H1 (cell line): ENCODE measurements around the gene ELFN2. TPM values are rescaled to one million over a fixed set of nuclear protein-coding genes. Genes with fewer than 3 reads are reported as not detected.

Experiments
- CTCF ChIA-PET: fragments of 300-600 bp; sonication (Branson Sonifier 250); formaldehyde crosslinking; loops from one replicate; lab custom pipeline; 2021; ENCODE audit not compliant: partially characterized antibody; lab: Charles Lee
- POLR2A ChIA-PET: fragments of 300-600 bp; sonication (Branson Sonifier 250); formaldehyde crosslinking; loops from one replicate; lab custom pipeline; 2021; ENCODE audit warnings: inconsistent platforms; ENCODE audit not compliant: partially characterized antibody; lab: Charles Lee
- DNase-seq, 2 experiments: peaks; one replicate each; pipeline versions ENCODE4 v3.0.0 to v3.0.0-alpha.2; 2010 to 2022; ENCODE audit warnings: low spot score in 2 of 2, low read depth in 1 of 2, mixed read lengths in 1 of 2
- FAIRE-seq: peaks from 2 replicates; lab custom pipeline; 2011; peaks lifted over from hg19 to GRCh38; lab: Jason Lieb, UNC
- H2AFZ ChIP-seq: 2 replicates; pipeline ENCODE4 v1.8.1; 2012; ENCODE audit warnings: low read length, inconsistent platforms
- H2AK5ac ChIP-seq: 2 replicates; pipeline ENCODE4 v1.6.1; 2013; ENCODE audit warnings: low read depth, low read length
- H2BK120ac ChIP-seq: replicated peaks from 2 replicates; pipeline ENCODE3; 2013; ENCODE audit warnings: low read depth, low read length, inconsistent platforms
- H2BK12ac ChIP-seq: 2 replicates; pipeline ENCODE4 v1.6.1; 2013; ENCODE audit warnings: low read depth, low read length
- H2BK15ac ChIP-seq: 2 replicates; pipeline ENCODE4 v1.6.1; 2013; ENCODE audit warnings: low read length
- H2BK20ac ChIP-seq: 2 replicates; pipeline ENCODE4 v1.6.1; 2013; ENCODE audit warnings: low read length
- H2BK5ac ChIP-seq: 2 replicates; pipeline ENCODE4 v1.6.1; 2013; ENCODE audit warnings: low read depth, low read length
- H3K14ac ChIP-seq: 2 replicates; pipeline ENCODE4 v1.6.1; 2013; ENCODE audit warnings: inconsistent platforms; ENCODE audit not compliant: insufficient read length
- H3K18ac ChIP-seq: 2 replicates; pipeline ENCODE4 v1.6.1; 2013; ENCODE audit warnings: low read length; ENCODE audit errors: extremely low read depth
- H3K23ac ChIP-seq: 2 replicates; pipeline ENCODE4 v1.6.1; 2013; ENCODE audit warnings: inconsistent platforms; ENCODE audit not compliant: insufficient read length
- H3K23me2 ChIP-seq: 2 replicates; pipeline ENCODE4 v1.6.1; 2013; ENCODE audit warnings: low read depth, low read length
- H3K27ac ChIP-seq: 2 replicates; pipeline ENCODE4 v1.6.1; 2011; ENCODE audit warnings: low read depth, low read length, inconsistent platforms
- H3K27me3 ChIP-seq, 4 experiments: replicated peaks in 1 of 4; 1 replicate in 1 of 4; 2 replicates in 3 of 4; pipeline versions ENCODE4 v1.6.1 to v1.8.1; 2011 to 2013; ENCODE audit warnings: low read length in 3 of 4, mild to moderate bottlenecking in 3 of 4, inconsistent platforms in 2 of 4, mixed read lengths in 2 of 4, moderate library complexity in 1 of 4; ENCODE audit not compliant: control insufficient read depth in 3 of 4, insufficient read depth in 3 of 4; ENCODE audit errors: extremely low read depth in 1 of 4
- H3K36me3 ChIP-seq, 4 experiments: 2 replicates each; pipeline versions ENCODE4 v1.6.1 to v1.8.1; 2011 to 2013; ENCODE audit warnings: mild to moderate bottlenecking in 4 of 4, low read length in 3 of 4, moderate library complexity in 2 of 4, control low read depth in 1 of 4, inconsistent platforms in 1 of 4; ENCODE audit not compliant: insufficient read depth in 4 of 4, control insufficient read depth in 2 of 4
- H3K4ac ChIP-seq: replicated peaks from 2 replicates; pipeline ENCODE3; 2013; ENCODE audit warnings: low read length, low read depth, mixed read lengths, inconsistent platforms; ENCODE audit not compliant: insufficient read length
- H3K4me1 ChIP-seq, 4 experiments: replicated peaks in 1 of 4; 1 replicate in 1 of 4; 2 replicates in 3 of 4; pipeline versions ENCODE4 v1.6.1 to v1.8.1; 2011 to 2013; ENCODE audit warnings: low read length in 3 of 4, inconsistent platforms in 2 of 4, mixed read lengths in 1 of 4; ENCODE audit not compliant: insufficient read depth in 4 of 4, control insufficient read depth in 3 of 4
- H3K4me2 ChIP-seq, 2 experiments: 2 replicates each; pipeline versions ENCODE4 v1.6.1 to v1.8.1; 2011 to 2013; ENCODE audit warnings: low read depth in 2 of 2, low read length in 2 of 2, control low read depth in 1 of 2, inconsistent platforms in 1 of 2, mild to moderate bottlenecking in 1 of 2; ENCODE audit not compliant: insufficient read depth in 1 of 2
- H3K4me3 ChIP-seq, 4 experiments: fragments of 200-600, 300-600 bp in 1 of 4; sonication (generic), shearing (Covaris generic), sonication (Bioruptor Twin) in 1 of 4; 2 replicates each; pipeline versions ENCODE4 v1.5.1 to v1.8.1; 2011 to 2016; ENCODE audit warnings: low read length in 4 of 4, low read depth in 3 of 4, control low read depth in 2 of 4, inconsistent platforms in 2 of 4, mild to moderate bottlenecking in 2 of 4, mixed read lengths in 1 of 4, moderate library complexity in 1 of 4; ENCODE audit not compliant: insufficient read depth in 2 of 4; ENCODE audit errors: extremely low read depth in 1 of 4
- H3K56ac ChIP-seq: replicated peaks from 2 replicates; pipeline ENCODE3; 2013; ENCODE audit warnings: low read depth, mild to moderate bottlenecking, mixed read lengths, low read length, inconsistent platforms; ENCODE audit not compliant: insufficient read length
- H3K79me1 ChIP-seq: 2 replicates; pipeline ENCODE4 v1.6.1; 2013; ENCODE audit warnings: low read depth, low read length, control low read depth
- H3K79me2 ChIP-seq, 2 experiments: 2 replicates each; pipeline versions ENCODE4 v1.6.1 to v1.8.1; 2012 to 2013; ENCODE audit warnings: low read length in 2 of 2, mild to moderate bottlenecking in 2 of 2, inconsistent platforms in 1 of 2; ENCODE audit not compliant: insufficient read depth in 2 of 2, control insufficient read depth in 1 of 2
- H3K9ac ChIP-seq, 4 experiments: replicated peaks in 1 of 4; 1 replicate in 1 of 4; 2 replicates in 3 of 4; pipeline versions ENCODE4 v1.6.1 to v1.8.1; 2011 to 2013; ENCODE audit warnings: low read depth in 3 of 4, low read length in 3 of 4, control low read depth in 2 of 4, mild to moderate bottlenecking in 2 of 4, moderate library complexity in 2 of 4, inconsistent platforms in 1 of 4; ENCODE audit errors: extremely low read depth in 1 of 4
- H3K9me3 ChIP-seq, 2 experiments: 2 replicates each; pipeline versions ENCODE4 v1.6.1 to v1.8.1; 2012 to 2013; ENCODE audit warnings: mild to moderate bottlenecking in 2 of 2, moderate library complexity in 2 of 2, control low read depth in 1 of 2, inconsistent platforms in 1 of 2, low read depth in 1 of 2, low read length in 1 of 2, mixed read lengths in 1 of 2; ENCODE audit not compliant: insufficient read depth in 2 of 2
- H4K20me1 ChIP-seq, 2 experiments: replicated peaks in 1 of 2; 2 replicates each; pipeline versions ENCODE3 to v1.8.1; 2011 to 2013; ENCODE audit warnings: inconsistent platforms in 2 of 2, low read length in 2 of 2, mild to moderate bottlenecking in 1 of 2; ENCODE audit not compliant: insufficient read depth in 2 of 2, control insufficient read depth in 1 of 2
- H4K5ac ChIP-seq: 2 replicates; pipeline ENCODE4 v1.6.1; 2013; ENCODE audit warnings: low read length, low read depth, mixed read lengths, inconsistent platforms; ENCODE audit not compliant: insufficient read length
- H4K8ac ChIP-seq: 2 replicates; pipeline ENCODE4 v1.8.0; 2013; ENCODE audit warnings: mild to moderate bottlenecking, moderate library complexity, low read length, inconsistent platforms; ENCODE audit not compliant: insufficient read depth; ENCODE audit errors: extremely low read depth
- H4K91ac ChIP-seq: replicated peaks from 2 replicates; pipeline ENCODE3; 2013; ENCODE audit warnings: low read length, mixed read lengths, inconsistent platforms; ENCODE audit not compliant: insufficient read length
- BRCA1 ChIP-seq: IDR thresholded peaks from 2 replicates; pipeline ENCODE4 v1.6.1; 2012; ENCODE audit warnings: low read depth, low read length, improper control_type of control experiment
- CBX5 ChIP-seq: fragments of 300-800, 300-1000 bp; sonication (generic); IDR thresholded peaks from 2 replicates; pipeline ENCODE4 v1.7.1; 2016; ENCODE audit warnings: antibody characterized with exemption, low read length, low read depth
- CHD2 ChIP-seq: IDR thresholded peaks from 2 replicates; pipeline ENCODE4 v1.6.1; 2012; ENCODE audit warnings: low read length, improper control_type of control experiment
- JUN ChIP-seq: IDR thresholded peaks from 2 replicates; pipeline ENCODE4 v1.6.1; 2011; ENCODE audit warnings: low read depth, mild to moderate bottlenecking, improper control_type of control experiment, low read length
- JUND ChIP-seq: IDR thresholded peaks from 2 replicates; pipeline ENCODE4 v1.6.1; 2011; ENCODE audit warnings: mild to moderate bottlenecking, improper control_type of control experiment, low read length
- POLR2A ChIP-seq, 2 experiments: IDR thresholded peaks; 1 replicate in 1 of 2; 2 replicates in 1 of 2; pipeline ENCODE4 v1.6.1; 2011; ENCODE audit warnings: low read depth in 2 of 2, low read length in 2 of 2, mild to moderate bottlenecking in 2 of 2; ENCODE audit errors: control extremely low read depth in 1 of 2
- SAP30 ChIP-seq: fragments of 300-600 bp; sonication (generic); IDR thresholded peaks from 2 replicates; pipeline ENCODE4 v1.7.1; 2012; ENCODE audit warnings: low read length, moderate library complexity, mild to moderate bottlenecking, inconsistent platforms; ENCODE audit not compliant: insufficient read depth, insufficient replicate concordance
- SIRT6 ChIP-seq: IDR thresholded peaks from one replicate; pipeline ENCODE4 v1.7.1; 2012; ENCODE audit warnings: low read length, inconsistent platforms
- SUZ12 ChIP-seq: fragments of 200-600 bp; sonication (generic); IDR thresholded peaks from 2 replicates; pipeline ENCODE4 v1.6.1; 2012; ENCODE audit warnings: mild to moderate bottlenecking, inconsistent platforms, low read length, moderate library complexity, mixed read lengths
- WGBS, 2 experiments: shearing (Covaris generic) in 1 of 2; methylation state at CpG; one replicate each; pipeline versions ENCODE4 v1.1.6 to v1.1.7; 2013 to 2015; ENCODE audit warnings: low lambda C conversion rate in 2 of 2, mixed read lengths in 2 of 2, inconsistent platforms in 1 of 2, low coverage in 1 of 2, missing lambda C conversion rate in 1 of 2; ENCODE audit not compliant: insufficient replicate concordance in 2 of 2, insufficient coverage in 1 of 2, insufficient read length in 1 of 2; ENCODE audit errors: extremely low coverage in 1 of 2, missing lambda C conversion rate in 1 of 2; 5-methylcytosine and 5-hydroxymethylcytosine counted together
- polyA plus RNA-seq, 7 experiments: library from polyadenylated mRNA; depleted of rRNA in 3 of 7; stranded (reverse) in 5 of 7; unstranded in 2 of 7; fragments of >200 nt in 5 of 7; fragments of 200-250 nt in 2 of 7; gene quantifications; 1 replicate in 5 of 7; 2 replicates in 1 of 7; 4 replicates in 1 of 7; pipeline versions ENCODE4 v1.2.1 to v1.2.3, GENCODE V29; 2011 to 2013; ENCODE audit warnings: missing spikeins in 2 of 7, mixed read lengths in 2 of 7
- total RNA-seq: library from RNA; stranded (reverse); fragmentation: NEBNext Ultra II Directional; extraction: Animal tissue kit (Norgen Biotek cat#: 25700); gene quantifications from 2 replicates; pipeline ENCODE4 v1.2.1, GENCODE V29; 2021
- TF ChIP-seq, protein P1 (sequence below), 3 experiments: IDR thresholded peaks; 1 replicate in 2 of 3; 2 replicates in 1 of 3; pipeline versions ENCODE4 v1.5.1 to v1.6.1; 2011; ENCODE audit warnings: low read length in 3 of 3, mild to moderate bottlenecking in 3 of 3, inconsistent platforms in 2 of 3, low read depth in 1 of 3, moderate library complexity in 1 of 3; ENCODE audit not compliant: insufficient read depth in 1 of 3; ENCODE audit errors: control extremely low read depth in 1 of 3

ELFN2 gene
- total and polyA plus RNA-seq, 2 of the 8 experiments (the other 6 are each of a cell fraction or from before 2014, with no cell fraction given), result 0.63 to 0.88 TPM

DNA sequence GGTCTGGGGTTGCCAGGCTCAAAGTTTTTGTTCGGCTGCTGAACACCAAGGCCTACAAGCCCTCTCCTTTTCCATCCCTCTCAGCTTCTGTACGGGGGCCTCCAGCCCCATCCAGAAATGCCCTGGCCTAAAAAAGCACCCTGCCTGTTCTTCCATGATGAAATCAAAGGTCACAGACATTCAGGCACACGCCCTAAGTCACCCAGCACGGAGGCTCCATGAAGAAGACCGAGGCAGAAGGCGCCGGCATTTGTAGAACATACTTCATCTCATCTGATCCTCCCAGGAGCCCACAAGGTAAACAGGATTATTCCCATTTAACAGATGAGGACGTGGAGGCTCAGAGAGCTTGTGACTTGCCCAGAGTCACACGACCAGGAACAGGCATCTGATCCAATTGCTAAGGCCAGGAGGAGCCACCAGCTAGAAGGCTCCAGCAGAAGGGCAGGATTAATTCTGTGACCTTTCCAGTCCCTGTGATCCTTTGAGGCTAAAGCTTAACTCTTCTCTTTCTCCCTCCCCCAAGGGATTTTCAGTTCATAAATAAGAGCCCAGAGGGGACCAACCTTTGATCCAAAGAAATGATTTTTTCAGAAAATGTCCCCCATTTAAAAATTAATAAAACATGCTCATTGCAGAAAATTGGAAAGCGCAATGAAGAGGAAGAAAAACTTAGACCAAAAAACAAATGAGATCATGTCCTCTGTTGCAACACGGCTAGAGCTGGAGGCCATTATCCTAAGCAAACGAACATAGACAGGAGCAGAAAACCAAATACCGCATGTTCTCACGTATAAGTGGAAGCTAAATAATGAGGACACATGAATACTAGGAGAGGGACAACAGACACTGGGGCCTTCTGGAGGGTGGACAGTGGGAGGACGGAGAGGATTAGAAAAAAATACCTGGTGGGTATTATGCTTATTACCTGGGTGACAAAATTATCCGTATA lies 106.3 kb downstream of the ELFN2 start:
- H2BK5ac ChIP-seq, result no peak overlapping the region
- no peaks in the 10 kb centered on the region for H3K79me1 ChIP-seq
- H4K20me1 ChIP-seq, result no peaks in the 10 kb centered on the region
- H3K79me2 ChIP-seq, result no peaks in the 10 kb centered on the region
- peaks cover 7 to 20% (median 11%) of the 10 kb centered on the region in 4 experiments for H3K4me1 ChIP-seq
- H2AK5ac ChIP-seq, result no peak overlapping the region
- H2BK20ac ChIP-seq, result no peak overlapping the region
- H2AFZ ChIP-seq, result no peak overlapping the region
- H3K4ac ChIP-seq, result no peak overlapping the region
- H2BK15ac ChIP-seq, result no peak overlapping the region
- H3K14ac ChIP-seq, result no peak overlapping the region
- H3K23me2 ChIP-seq, result peaks cover 9% of the 10 kb centered on the region; the same call in 1 of the 2 replicates
- ChIA-PET POLR2A (no interaction called here), CTCF (interaction anchor here (1.0 to 6.1 kb wide), 6 partner anchors 9 to 135 kb away, joined by 3 to 56 read pairs (median 4); no protein-coding TSS in a partner anchor)
- no peak overlapping the region for H3K9ac ChIP-seq
- H3K9me3 ChIP-seq, result no peaks in the 10 kb centered on the region
- no peak overlapping the region for H3K27ac ChIP-seq
- no peak overlapping the region for H4K8ac ChIP-seq
- H2BK120ac ChIP-seq, result no peak overlapping the region
- no peak overlapping the region for H3K56ac ChIP-seq
- no peak for FAIRE-seq
- H3K27me3 ChIP-seq, result peaks cover 0 to 20% (median 14%) of the 10 kb centered on the region in 4 experiments; a peak in 6 of 7 replicates
- H3K23ac ChIP-seq, result no peak overlapping the region
- 85% methylated on average over 15 of the region's 16 CpGs; no CpG with 5 or more reads in 1 of the 2 experiments for WGBS, 2 experiments
- no peak overlapping the region for H3K4me3 ChIP-seq
- no peak overlapping the region for H4K5ac ChIP-seq
- no peak for DNase-seq
- no peak overlapping the region for H2BK12ac ChIP-seq
- H3K4me2 ChIP-seq, result no peak overlapping the region
- no peaks in the 10 kb centered on the region for H3K36me3 ChIP-seq
- no peak overlapping the region; the same call in 1 of the 2 replicates for H3K18ac ChIP-seq
- no peak overlapping the region for H4K91ac ChIP-seq
- no peak for TF ChIP-seq SAP30
- TF ChIP-seq SUZ12, result no peak
- TF ChIP-seq POLR2A (IDR thresholded peaks at IDR 0.05; ENCODE audit: control extremely low read depth in 1 of 2, low read depth in 2 of 2, low read length in 2 of 2), result no peak
- TF ChIP-seq, protein P1, sequence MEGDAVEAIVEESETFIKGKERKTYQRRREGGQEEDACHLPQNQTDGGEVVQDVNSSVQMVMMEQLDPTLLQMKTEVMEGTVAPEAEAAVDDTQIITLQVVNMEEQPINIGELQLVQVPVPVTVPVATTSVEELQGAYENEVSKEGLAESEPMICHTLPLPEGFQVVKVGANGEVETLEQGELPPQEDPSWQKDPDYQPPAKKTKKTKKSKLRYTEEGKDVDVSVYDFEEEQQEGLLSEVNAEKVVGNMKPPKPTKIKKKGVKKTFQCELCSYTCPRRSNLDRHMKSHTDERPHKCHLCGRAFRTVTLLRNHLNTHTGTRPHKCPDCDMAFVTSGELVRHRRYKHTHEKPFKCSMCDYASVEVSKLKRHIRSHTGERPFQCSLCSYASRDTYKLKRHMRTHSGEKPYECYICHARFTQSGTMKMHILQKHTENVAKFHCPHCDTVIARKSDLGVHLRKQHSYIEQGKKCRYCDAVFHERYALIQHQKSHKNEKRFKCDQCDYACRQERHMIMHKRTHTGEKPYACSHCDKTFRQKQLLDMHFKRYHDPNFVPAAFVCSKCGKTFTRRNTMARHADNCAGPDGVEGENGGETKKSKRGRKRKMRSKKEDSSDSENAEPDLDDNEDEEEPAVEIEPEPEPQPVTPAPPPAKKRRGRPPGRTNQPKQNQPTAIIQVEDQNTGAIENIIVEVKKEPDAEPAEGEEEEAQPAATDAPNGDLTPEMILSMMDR (IDR thresholded peaks at IDR 0.05; ENCODE audit: control extremely low read depth in 1 of 3, insufficient read depth in 1 of 3, low read depth in 1 of 3, low read length in 3 of 3), result no peak
- no peak for TF ChIP-seq JUND
- TF ChIP-seq SIRT6, result no peak
- no peak for TF ChIP-seq JUN
- TF ChIP-seq BRCA1, result no peak
- no peak for TF ChIP-seq CBX5
- TF ChIP-seq CHD2, result no peak
